ENCODE data around the gene HERPUD2.

- TF ChIP-seq EZH2phosphoT487 (IDR thresholded peaks at IDR 0.05; ENCODE audit: insufficient read depth, low read depth) (no peak), EZH2 (IDR thresholded peaks at IDR 0.05; ENCODE audit: insufficient read depth, poor library complexity, severe bottlenecking) (no peak)
These were observed 25.9 kb upstream of the HERPUD2 start for GRCh38 chr7:35720849-35721248.
